GM19035 (cell line): ENCODE measurements around the gene TMEM51.
"Not testable (repeated sequence)": the region's sequence is repeated elsewhere in the genome, so short reads cannot be mapped to it uniquely, and the experiment has no call there.

Experiments
- ATAC-seq: cut with Tn5 transposase; IDR thresholded peaks from one replicate; pipeline ENCODE4 v1.9.1; 2021; ENCODE audit not compliant: unreplicated experiment

Gene TMEM51

DNA sequence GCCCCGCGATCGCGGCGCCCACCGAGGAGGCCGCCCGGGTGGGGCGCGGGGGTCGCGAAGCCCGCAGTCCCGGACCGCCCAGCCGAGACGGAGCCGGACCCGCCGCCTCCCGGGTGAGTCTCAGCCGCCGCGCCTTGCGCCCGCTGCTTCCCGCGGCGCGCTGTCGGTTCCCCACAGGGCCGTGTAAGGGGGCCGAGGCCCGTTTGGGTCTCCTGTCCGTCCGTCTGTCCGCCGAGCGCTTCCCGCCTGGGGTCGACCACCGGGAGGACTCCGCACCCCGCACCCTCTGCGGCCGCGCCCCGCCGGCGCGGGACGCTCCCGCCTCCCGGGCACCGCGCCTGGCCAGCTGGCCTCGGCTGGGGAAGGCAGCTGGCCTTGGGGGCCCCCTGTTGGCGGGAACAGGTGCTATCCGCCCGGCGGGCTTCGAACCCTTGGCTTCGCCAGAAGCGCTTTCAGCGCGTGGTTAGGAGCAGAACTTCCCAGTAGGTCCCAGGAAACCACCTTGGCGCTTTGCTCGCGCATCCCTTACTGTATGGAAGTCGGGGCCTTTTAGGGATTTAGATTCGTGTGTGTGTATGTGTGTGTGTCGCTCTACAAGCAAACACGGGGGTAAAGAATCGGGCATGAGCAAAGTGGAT lies 414 bp downstream of the TMEM51 start:
- ATAC-seq, result no peak

- no peak for ATAC-seq
These were observed 1.0 kb downstream of the TMEM51 start for GRCh38 chr1:15154480-15155036.

GRCh38 chr1:15155191-15155590 lies 1.6 kb downstream of the TMEM51 start:
- ATAC-seq, result no peak

GRCh38 chr1:15155888-15156741 lies 2.6 kb downstream of the TMEM51 start:
- no peak for ATAC-seq

- ATAC-seq, result no peak
These were observed 3.3 kb downstream of the TMEM51 start for GRCh38 chr1:15156807-15157380.

- ATAC-seq, result no peak
These were observed 4.2 kb downstream of the TMEM51 start for GRCh38 chr1:15157524-15158399.

DNA sequence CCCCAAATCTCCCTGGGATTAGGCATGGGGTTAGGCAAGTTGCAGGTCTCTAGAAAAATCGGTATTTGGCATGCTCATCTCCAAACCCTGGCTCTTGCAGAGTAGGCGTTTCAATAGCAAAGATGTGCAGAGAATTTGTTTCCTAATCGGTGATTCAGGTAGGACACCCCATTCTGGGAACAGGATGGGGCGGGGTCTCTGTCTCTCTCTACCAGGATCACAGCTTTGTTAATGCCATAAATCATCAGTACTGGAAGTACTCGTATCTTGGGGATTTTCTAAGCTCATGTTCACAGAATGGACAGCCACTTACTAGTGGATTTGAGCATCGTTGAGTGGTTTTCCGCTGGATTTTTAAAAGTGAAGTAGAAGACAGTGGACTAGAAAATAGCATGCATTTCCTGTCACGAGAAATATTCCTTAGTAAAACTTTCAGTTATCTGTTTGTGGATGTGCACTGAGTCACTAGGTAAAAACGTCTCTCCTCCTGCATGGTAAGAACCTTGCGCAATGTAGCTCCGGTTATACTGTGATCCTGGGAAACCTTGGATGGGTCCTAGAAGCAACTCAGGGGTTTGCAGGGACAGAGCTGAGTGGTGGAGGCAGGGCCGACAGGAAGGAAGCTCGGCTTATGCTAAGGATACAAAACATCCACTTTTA lies 5.1 kb downstream of the TMEM51 start:
- no peak for ATAC-seq

DNA sequence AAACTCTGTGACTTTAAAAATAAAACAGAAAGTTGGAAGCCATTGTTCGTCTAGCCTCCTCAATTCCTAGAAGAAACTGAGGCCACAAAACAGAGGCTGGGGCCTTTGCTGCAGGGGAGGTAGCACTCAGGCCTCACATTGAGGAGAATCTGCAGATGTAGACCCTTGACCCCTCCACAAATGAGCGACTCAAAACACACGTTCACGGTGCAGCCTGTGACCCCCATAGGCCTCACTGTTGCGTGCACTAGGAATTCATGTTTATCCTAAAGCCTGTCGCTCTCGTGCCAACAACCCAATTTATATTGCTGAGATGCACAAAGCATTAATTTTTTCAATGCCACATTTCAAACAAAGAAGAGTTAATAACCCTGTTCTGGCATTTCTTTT lies 5.6 kb downstream of the TMEM51 start:
- ATAC-seq, result no peak

GRCh38 chr1:15160626-15161025 lies 7.1 kb downstream of the TMEM51 start:
- ATAC-seq, result no peak

DNA sequence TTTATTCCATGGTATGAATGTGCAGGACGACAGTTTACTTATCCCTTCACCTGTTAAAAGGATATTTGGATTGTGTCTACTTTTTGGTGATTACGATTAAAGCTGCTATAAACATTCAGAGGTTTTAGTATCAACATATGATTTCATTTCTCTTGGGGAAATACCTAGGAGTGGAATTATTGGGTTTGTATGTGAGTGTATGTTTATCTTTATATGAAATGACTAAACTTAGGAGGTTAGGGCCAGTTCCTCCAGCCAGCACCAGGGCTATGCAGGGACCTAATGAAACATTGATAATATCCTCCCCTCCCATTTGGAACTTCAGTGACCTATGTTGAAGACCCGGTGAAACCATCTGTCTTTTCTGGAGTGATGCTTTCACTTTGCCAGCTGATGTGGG lies 13.8 kb downstream of the TMEM51 start:
- ATAC-seq, result no peak

- ATAC-seq, result no peak
These were observed 14.9 kb downstream of the TMEM51 start for GRCh38 chr1:15168479-15168878.

- no peak for ATAC-seq
These were observed 16.5 kb downstream of the TMEM51 start for GRCh38 chr1:15170071-15170470.

DNA sequence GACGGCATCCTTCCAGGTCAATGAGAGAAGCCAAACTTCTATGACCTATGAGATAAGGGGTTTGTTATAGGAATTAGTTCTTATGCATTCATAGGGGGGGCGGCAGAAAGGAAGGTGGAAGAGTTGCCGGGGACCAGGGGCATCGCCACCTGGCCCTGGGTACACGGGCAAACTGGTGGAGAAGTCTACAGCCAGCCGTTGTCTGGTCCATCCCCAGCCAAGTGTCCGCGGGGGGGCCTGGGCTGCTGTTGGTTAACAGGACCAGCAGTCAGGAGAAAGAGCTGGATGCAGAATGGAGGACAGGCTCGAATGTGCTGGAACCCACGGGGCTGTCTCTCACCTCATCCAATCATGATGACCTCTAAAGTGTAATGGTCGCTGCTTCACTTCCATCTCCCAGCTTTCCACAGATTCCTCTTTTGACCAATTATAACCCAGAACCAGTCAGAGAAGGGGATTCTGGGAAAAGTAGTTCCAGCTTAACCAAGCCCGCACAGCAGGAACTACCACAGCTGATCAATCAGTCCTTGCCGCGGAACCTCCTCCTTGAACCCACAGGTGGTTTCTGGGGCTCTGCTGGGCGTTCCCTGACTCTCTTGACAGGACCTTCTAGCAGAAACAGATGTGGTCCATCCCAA lies 17.8 kb downstream of the TMEM51 start:
- ATAC-seq, result no peak

GRCh38 chr1:15172405-15173259 lies 19.1 kb downstream of the TMEM51 start:
- no peak for ATAC-seq

- ATAC-seq, result no peak
These were observed 20.5 kb downstream of the TMEM51 start for GRCh38 chr1:15173863-15174614.

DNA sequence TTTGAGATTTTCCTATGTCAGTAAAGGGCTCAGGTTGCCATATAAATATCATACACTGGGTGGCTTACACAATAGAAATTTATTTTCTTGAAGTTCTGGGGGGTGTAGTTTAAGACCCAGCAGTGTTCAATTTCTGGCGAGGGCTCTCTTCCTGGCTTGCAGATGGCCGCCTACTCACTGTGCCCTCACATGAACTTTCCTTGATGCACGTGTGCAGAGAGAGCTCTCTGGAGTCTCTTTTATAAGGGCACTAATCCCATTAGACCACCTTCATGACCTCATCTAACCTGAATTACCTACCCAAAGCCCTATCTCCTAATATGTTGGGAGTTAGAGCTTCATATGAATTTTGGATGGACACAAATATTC lies 21.1 kb downstream of the TMEM51 start:
- ATAC-seq, result no peak

DNA sequence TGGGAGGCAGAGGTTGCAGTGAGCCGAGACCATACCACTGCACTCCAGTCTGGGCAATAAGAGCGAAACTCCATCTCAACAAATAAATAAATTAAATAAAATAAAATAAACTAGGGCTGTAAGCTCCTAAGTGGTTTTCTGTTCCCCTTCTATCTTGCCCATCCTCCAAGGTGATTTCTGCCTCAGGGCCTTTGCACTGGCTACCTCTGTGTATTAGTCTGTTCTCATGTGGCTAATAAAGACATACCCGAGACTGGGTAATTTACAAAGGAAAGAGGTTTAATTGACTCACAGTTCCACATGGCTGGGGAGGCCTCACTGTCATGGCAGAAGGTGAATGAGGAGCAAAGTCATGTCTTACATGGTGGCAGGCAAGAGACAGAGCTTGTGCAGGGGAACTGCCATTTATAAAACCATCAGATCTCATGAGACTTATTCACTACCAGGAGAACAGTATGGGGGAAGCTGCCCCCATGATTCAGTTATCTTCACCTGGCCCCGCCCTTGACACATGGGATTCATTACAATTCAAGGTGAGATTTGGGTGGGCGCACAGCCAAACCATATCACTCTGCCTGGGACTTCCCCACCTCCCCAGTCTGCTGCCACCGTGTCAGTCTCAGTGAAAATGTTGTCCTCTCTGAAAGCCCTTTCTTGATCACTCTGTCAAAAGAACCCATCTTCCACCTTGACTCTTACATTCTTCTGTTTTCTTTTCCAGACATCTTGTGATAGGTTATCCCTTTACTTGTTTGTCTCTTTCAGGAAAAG lies 22.0 kb downstream of the TMEM51 start:
- not testable (repeated sequence) for ATAC-seq

- no peak for ATAC-seq
These were observed 22.6 kb downstream of the TMEM51 start for GRCh38 chr1:15176120-15176519.
